Mononuclear cell (primary cell): ENCODE data around the gene ILF3. TPM values are rescaled to one million over a fixed set of nuclear protein-coding genes. Genes with fewer than 3 reads are reported as not detected.

Experiments used
- H3K27me3 ChIP-seq: 2 replicates; pipeline ENCODE4 v1.6.0; 2011; ENCODE audit warnings: low read length, control low read depth; ENCODE audit not compliant: insufficient read depth
- H3K4me1 ChIP-seq: 2 replicates; pipeline ENCODE4 v1.5.1; 2011; ENCODE audit warnings: mild to moderate bottlenecking, low read length, control low read depth; ENCODE audit not compliant: insufficient read depth
- H3K4me3 ChIP-seq: 2 replicates; pipeline ENCODE4 v1.5.1; 2011; ENCODE audit warnings: mild to moderate bottlenecking, low read length, moderate library complexity
- H3K9me3 ChIP-seq: 2 replicates; pipeline ENCODE4 v1.5.1; 2011; ENCODE audit warnings: low read depth, mild to moderate bottlenecking, control low read depth, low read length
- total RNA-seq: library from RNA; depleted of rRNA; stranded (reverse); fragments of >200 nt; gene quantifications from one replicate; pipeline ENCODE4 v1.2.3, GENCODE V29; 2012

ILF3 gene
- total RNA-seq, 1 donor: 212 TPM

DNA sequence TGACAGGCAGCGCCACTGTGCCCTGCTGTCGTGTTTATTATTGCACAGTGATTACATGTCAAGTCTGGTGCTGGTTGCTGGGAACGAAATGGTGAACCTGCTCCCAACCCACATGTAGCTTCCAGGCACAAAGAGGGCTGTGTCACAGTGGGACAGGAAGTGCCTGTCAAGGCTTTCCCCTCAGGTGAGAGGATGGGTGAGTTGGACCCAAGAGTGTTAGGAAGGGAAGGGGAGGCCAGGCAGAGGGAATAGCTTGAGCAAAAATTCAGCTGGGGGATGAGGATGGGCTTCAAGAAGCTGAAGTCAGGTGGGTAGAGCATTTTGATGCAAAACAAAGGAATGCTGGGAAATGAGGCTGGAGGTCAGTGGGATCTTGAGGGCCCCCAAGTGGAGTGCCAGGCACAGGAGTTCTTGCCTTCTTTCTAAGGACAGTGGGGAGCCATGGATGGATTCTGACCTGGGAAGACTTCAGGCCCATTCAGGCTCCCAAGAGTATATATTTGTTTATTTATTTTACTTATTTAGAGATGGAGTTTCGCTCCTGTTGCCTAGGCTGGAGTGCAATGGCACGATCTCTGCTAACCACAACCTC, 38.6 kb downstream of the ILF3 start:
- peaks cover 14% of the 10 kb centered on the region for H3K4me1 ChIP-seq
- H3K27me3 ChIP-seq: no peaks in the 10 kb centered on the region
- no peaks in the 10 kb centered on the region for H3K9me3 ChIP-seq
- no peak overlapping the region for H3K4me3 ChIP-seq

DNA sequence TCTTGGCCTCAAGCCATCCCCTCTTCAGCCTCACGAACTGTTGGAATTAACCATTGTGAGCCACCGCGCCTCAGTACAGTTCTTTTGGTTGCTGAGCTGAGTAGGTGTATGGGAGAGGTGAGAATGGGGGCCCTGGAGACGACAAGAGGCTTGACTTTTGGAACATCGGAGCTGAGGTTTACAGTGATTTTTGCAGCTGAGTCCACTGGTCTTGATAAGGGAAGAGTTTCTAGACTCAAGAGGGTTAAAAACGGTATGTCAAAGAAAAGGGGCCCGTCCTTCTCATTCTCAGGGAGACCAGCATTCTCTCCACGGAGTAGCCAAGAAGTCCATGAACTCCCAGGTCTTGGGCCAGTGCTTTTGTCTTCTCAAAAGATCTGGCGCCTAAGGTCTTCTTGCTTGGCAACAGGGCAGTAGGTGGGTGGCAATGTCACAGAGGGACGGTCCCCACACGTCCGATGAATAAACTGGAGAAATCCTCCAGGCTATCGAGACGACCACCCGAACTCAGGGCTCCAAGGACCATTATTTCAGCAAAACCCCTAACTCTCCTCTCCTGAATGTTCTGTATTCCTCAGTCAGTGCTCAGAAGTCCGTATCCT, 40.7 kb downstream of the ILF3 start:
- Histone ChIP-seq H3K9me3 (no peaks in the 10 kb centered on the region), H3K4me3 (no peak overlapping the region), H3K4me1 (peaks cover 14% of the 10 kb centered on the region), H3K27me3 (no peaks in the 10 kb centered on the region)

- H3K4me1 ChIP-seq: peaks cover 14% of the 10 kb centered on the region
- H3K4me3 ChIP-seq: no peak overlapping the region
- no peaks in the 10 kb centered on the region for H3K9me3 ChIP-seq
- no peaks in the 10 kb centered on the region for H3K27me3 ChIP-seq
Observed at GRCh38 chr19:10695401-10696398, 41.6 kb downstream of the ILF3 start.

GRCh38 chr19:10699650-10700335, 45.6 kb downstream of the ILF3 start:
- Histone ChIP-seq H3K4me1 (peaks cover 31% of the 10 kb centered on the region), H3K27me3 (no peaks in the 10 kb centered on the region), H3K9me3 (no peaks in the 10 kb centered on the region)

DNA sequence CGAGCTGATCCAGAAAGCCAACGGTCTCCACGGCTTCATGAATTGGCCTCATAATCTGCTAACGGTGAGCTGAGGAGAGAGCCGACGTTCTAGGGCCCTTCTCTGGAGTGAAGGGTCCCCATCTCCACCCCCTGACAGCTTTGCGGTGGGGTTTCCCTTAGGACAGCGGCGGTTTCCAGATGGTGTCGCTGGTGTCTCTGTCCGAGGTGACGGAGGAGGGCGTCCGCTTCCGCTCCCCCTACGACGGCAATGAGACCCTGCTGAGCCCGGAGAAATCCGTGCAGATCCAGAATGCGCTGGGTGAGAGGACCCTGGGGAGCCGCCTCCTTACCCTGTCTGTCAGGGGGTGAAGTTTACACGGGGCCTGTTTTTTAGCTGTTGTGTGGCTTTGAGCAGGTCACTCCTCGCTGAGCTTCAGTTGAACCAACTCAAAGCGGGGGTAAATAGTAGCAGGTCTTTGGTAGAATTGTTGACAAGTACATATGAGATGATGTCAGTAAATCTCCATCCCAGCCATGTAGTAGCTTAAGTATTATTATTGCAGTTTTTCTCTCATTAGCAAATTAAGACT, 47.9 kb downstream of the ILF3 start:
- no peaks in the 10 kb centered on the region for H3K27me3 ChIP-seq
- peaks cover 17% of the 10 kb centered on the region for H3K4me1 ChIP-seq
- H3K9me3 ChIP-seq: no peaks in the 10 kb centered on the region
- H3K4me3 ChIP-seq: peak overlapping the region; percentile 79

More at GRCh38 chr19:10699650-10700335, 45.6 kb downstream of the ILF3 start:
- H3K4me3 ChIP-seq: no peak overlapping the region

DNA sequence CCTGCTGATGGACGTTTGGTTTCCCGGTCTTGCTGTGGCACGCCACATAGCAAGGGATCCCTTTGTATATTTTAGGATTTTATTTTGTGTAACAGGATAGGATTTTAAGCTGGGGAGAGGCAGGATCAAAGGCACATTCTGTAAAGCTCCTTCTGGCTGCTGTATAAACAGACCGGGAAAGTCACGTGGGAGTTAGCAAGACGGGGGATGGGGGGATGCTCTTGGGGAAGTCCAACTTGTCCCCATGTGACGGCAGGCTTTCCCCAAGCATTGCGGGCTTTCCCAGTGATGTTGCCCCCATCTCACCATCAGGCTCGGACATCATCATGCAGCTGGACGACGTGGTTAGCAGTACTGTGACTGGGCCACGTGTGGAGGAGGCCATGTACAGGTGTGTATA, 52.8 kb downstream of the ILF3 start:
- H3K27me3 ChIP-seq: no peaks in the 10 kb centered on the region
- no peak overlapping the region for H3K4me3 ChIP-seq
- peaks cover 5% of the 10 kb centered on the region for H3K4me1 ChIP-seq
- no peaks in the 10 kb centered on the region for H3K9me3 ChIP-seq

DNA sequence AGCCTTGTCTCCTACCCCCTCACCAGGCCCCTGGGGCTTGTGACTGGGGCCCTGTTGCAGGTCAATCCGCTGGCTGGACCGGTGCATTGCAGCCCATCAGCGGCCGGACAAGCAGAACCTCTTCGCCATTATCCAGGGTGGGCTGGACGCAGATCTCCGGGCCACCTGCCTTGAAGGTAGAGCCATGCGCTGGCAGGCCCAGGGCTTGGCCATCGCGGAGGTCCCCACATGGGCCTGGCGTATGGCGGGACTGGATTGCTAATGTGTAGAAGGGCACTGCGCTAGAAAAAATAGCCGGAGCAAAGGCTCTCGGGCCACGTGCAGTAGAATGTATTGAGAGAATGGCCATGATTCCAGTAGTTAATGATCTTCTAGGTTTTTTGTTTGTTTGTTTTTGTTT, 53.3 kb downstream of the ILF3 start:
- Histone ChIP-seq H3K4me1 (peaks cover under 1% of the 10 kb centered on the region), H3K4me3 (no peak overlapping the region), H3K27me3 (no peaks in the 10 kb centered on the region), H3K9me3 (no peaks in the 10 kb centered on the region)

- no peak overlapping the region for H3K4me3 ChIP-seq
- no peaks in the 10 kb centered on the region for H3K27me3 ChIP-seq
- H3K4me1 ChIP-seq: no peaks in the 10 kb centered on the region
- H3K9me3 ChIP-seq: no peaks in the 10 kb centered on the region
Observed at GRCh38 chr19:10708291-10708690, 54.1 kb downstream of the ILF3 start.

GRCh38 chr19:10712045-10712444, 57.9 kb downstream of the ILF3 start:
- no peaks in the 10 kb centered on the region for H3K9me3 ChIP-seq
- H3K4me1 ChIP-seq: peaks cover 5% of the 10 kb centered on the region
- H3K4me3 ChIP-seq: no peak overlapping the region
- no peaks in the 10 kb centered on the region for H3K27me3 ChIP-seq

DNA sequence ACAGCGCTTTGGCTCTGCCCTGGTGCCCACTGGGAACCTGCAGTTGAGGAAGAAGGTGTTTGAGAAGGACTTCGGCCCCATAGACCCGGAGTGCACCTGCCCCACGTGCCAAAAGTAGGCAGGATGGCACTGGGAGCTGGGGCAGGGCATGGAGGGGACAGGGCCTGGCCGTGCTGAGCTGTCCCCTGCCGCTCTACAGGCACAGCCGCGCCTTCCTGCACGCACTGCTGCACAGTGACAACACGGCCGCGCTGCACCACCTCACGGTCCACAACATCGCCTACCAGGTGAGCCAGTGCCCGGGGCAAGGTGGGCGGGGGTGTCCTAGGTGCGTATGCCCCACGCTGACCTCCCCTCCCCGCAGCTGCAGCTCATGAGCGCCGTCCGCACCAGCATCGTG, 58.6 kb downstream of the ILF3 start:
- Histone ChIP-seq H3K9me3 (no peaks in the 10 kb centered on the region), H3K4me3 (no peak overlapping the region), H3K4me1 (peaks cover 7% of the 10 kb centered on the region), H3K27me3 (no peaks in the 10 kb centered on the region)

- no peak overlapping the region for H3K4me3 ChIP-seq
- peaks cover 7% of the 10 kb centered on the region for H3K4me1 ChIP-seq
- no peaks in the 10 kb centered on the region for H3K27me3 ChIP-seq
- no peaks in the 10 kb centered on the region for H3K9me3 ChIP-seq
Observed at GRCh38 chr19:10713317-10713716, 59.2 kb downstream of the ILF3 start.

GRCh38 chr19:10717054-10717355, 62.9 kb downstream of the ILF3 start:
- no peaks in the 10 kb centered on the region for H3K9me3 ChIP-seq
- H3K4me3 ChIP-seq: peak overlapping the region; percentile 4
- peaks cover 38% of the 10 kb centered on the region for H3K4me1 ChIP-seq
- no peaks in the 10 kb centered on the region for H3K27me3 ChIP-seq

- H3K27me3 ChIP-seq: no peaks in the 10 kb centered on the region
- H3K4me3 ChIP-seq: peak within 1 kb of the TSS; percentile 97
- H3K9me3 ChIP-seq: no peaks in the 10 kb centered on the region
- peaks cover 41% of the 10 kb centered on the region for H3K4me1 ChIP-seq
Observed at GRCh38 chr19:10717356-10718204, 63.4 kb downstream of the ILF3 start, which contains the start of gene DNM2. TSS of gene DNM2 (plus strand) at chr19:10718079. CDS start at chr19:10718243, 164 bp downstream.
